Fibroblast of skin of abdomen (primary cell): ENCODE data around the gene ABAT.
"Not testable (repeated sequence)": the region's sequence is repeated elsewhere in the genome, so short reads cannot be mapped to it uniquely, and the experiment has no call there.

Source experiments
- DNase-seq: peaks from one replicate; pipeline ENCODE4 v3.0.0-alpha.2; 2013

The ABAT gene

DNA sequence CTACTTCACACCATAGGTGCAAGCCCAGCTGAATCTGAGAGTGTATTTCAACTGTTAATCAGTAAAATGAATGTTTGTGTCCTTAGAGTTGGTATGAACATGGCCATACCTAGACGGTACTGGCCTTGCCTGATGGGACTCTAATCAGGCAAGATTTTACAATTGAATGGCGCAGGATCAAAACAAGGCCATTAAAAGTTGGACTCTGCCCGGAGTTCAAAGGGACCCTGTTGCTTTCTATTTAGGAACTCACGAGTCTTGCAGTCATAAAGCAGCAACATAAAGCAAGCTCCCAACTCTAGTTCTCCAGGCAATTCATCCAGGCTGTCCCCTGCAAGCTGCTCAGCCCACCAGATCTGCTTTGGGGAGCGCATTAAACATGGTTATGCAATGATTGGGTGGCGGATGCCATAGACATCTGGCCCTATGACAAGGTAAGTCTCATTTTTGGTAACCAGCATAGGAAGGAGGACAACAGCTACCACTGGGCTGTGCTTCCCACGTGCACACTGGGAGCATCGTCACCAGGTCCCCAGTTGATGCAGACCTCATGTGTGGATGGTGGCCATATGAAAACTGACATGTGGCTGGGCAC, 114.3 kb downstream of the ABAT start:
- DNase-seq, result no peak

DNA sequence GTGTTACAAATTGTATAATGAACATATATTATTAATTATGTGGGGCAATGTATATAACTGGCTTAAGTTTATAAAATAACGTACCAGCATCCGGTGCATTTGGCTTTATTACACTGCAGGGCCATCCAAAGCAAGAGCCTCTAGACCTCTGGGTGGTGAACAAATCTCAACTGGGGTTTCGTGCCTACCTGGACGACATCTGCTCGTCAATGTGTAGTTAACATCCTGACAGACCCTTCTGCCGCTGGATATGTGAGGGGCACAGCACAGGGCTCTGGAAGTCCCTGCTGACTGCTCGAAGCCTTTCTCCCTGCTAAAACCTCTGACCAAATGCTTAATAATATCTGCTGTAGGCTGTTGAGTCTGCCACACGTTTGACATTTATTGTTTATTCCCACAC, 120.7 kb downstream of the ABAT start:
- no peak for DNase-seq

GRCh38 chr16:8795818-8796217, 121.4 kb downstream of the ABAT start:
- DNase-seq, result no peak

DNA sequence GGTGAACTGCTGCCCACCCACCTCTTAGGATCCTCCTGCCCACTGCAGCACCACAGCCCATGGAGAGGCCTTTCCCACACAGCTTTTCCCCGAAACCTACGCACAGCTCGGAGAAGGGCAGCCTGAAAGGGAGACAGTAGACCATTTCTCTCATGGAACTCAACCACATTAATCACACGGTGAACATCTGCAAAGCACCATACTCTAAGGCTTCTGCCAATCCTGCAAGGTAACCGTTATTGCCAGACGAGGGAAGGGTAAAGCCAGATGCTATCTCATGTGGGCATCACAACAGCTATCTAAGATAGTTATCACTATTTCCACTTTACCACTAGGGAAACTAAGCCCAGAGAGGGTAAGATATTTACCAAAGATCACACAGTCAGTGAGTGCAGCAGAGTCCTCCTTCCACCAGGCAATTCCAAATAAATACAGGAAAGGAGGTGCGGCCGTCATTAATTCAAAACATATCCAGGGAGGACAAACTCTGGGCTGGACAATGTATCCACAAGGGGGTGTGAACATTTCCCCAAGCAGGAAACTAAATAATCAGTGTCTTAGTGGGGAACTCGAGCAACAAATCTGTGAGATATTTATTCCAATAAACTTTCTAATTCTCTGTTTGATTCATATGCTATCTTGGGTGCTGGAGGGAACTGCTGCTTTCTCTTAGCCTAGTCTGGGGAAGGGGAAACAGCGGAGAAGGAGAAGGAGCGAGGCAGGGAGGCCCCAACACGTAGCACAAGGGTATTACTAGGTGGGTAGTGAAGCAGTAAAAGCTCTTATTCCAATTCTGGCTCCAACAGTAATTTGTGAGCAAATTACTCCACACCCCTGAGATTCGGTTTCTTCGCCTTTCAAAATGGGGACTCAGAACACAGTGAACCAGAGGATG, 122.3 kb downstream of the ABAT start:
- DNase-seq, result no peak

DNA sequence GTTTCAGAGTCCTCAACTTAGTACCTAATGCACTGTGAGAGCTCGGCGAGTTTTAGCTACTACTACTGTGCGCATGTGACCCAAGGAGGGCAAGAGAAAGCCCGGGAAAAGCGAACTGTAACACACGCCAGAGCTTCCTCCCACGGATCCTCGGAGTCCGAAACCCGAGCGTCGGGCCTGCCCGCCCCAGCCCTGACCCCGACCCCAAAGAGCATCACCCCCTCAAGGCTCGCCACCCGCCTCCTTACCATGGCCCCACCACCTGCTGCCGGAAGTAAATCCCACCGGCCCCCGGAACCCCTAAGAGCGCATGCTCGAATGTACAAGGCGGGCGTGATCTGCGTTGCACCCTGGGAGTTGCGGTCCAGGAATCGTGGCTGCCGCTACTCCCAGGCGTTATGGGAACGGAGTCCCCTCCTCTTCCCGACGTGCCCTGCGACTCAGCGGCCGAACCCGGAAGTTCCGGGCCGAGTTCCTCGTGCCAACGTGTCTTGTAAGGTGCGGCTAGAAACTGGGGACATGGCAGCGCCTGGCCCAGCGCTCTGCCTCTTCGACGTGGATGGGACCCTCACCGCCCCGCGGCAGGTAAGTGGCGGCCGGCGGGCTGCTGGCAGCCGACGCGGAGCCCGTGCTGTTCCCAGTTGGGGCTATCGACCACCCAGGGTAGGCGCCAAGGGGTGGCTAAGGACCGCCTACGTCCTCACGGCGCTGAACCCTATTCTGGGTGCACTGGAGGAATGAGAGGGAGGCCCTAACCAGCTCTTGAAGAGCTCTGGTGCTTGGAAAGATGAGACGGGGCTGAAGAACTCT, 123.2 kb downstream of the ABAT start, which contains the start of the genes PMM2 and TMEM186:
TSS of gene PMM2 (plus strand) at position 476 of the 810 bp plus-strand sequence. CDS start at position 520, 44 bp downstream.
TSS of gene TMEM186 (minus strand) at position 276 of the 810 bp plus-strand sequence. CDS start at position 251, 25 bp downstream.
- peak; percentile 96 for DNase-seq

- peak; percentile 23 for DNase-seq
Measured at GRCh38 chr16:8798174-8798527, 123.7 kb downstream of the ABAT start.

DNA sequence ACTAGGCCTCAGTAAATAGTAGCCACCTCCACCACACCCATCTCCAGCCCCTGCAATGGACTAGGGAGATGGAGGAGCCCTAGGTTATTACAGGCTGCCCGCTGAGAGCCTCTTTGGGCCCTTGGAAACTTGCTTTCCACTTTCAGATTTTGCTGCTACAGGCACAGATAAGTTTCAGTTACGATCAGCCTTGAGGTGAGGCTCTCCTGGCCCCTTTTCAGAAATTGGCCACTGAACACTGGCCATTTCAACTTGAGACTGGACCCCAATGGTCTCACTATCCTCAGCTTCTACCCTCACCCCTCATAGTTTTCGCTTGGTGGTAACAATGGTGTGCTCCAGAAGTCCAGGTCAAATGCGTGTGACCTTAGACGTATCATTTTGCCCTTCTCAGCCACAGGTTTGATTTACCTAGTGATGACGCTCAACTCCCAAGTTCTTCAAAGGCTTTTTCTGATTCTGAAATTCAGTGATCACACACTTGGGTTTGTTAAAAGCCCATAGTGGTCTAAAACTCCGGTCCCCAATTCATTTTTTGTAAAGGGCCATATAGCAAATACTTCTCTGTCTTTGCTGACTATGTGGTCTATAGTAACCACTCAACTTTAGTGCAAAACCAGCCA, 124.2 kb downstream of the ABAT start:
- DNase-seq, result no peak

DNA sequence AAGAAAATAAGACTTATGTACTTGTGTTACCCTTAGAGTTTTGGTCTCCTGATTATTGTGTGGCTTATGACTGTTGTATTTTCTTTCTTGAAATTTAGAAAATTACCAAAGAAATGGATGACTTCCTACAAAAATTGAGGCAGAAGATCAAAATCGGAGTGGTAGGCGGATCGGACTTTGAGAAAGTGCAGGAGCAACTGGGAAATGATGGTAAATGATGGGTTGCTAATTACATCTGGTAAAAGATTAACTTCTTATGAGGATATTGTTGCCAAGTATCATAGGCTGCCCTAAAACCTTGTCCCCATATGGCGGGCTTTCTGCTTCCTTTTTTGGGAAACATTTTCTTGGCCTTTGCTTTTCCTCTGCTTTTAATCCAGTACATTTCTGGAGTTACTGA, 127.3 kb downstream of the ABAT start:
- no peak for DNase-seq

DNA sequence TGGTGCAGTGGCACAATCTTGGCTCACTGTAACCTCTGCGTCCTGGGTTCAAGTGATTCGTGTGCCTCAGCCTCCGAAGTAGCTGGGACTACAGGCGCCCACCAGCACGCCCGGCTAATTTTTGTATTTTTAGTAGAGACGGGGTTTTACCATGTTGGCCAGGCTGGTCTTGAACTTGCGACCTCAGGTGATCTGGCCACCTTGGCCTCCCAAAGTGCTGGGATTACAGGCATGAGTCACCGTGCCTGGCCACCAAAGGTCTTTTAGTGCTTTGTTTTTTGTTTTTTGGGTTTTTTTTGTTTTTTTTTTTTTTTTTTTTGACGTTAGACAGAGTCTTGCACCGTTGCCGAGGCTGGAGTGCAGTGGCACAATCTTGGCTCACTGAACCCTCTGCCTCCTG, 129.3 kb downstream of the ABAT start:
- not testable (repeated sequence) for DNase-seq

GRCh38 chr16:8804313-8804712, 129.9 kb downstream of the ABAT start:
- no peak for DNase-seq

DNA sequence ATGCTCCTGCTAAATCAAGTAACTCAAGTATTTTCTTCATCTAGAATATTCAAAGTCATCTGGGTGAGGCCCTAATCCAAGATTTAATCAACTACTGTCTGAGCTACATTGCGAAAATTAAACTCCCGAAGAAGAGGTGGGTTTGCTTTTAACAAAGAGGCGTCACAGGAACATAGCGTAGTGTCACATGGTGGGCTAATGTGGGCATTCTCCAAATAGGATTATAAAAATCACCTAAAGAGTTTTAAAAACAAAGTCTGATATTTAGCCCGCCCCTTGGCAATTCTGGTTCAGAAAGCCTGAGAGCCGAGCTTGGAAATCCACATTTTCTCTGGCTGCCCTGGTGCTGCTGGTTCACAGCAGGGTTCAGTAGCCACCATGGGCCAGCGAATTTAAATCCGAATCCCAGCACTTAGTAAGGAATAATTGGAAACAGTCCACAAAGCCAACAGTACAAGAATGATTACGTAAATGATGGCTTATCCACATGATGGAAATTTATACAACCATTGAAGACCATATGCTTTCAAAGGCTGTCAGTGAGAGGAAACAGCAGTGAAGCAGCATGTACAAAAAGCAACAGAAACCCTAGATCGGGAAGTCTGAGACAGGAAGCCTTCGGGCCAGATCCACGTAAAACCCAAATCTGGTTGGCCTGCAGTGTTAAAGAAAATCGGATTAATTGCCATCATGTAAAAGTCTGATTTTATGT, 132.0 kb downstream of the ABAT start:
- DNase-seq, result peak; percentile 7

DNA sequence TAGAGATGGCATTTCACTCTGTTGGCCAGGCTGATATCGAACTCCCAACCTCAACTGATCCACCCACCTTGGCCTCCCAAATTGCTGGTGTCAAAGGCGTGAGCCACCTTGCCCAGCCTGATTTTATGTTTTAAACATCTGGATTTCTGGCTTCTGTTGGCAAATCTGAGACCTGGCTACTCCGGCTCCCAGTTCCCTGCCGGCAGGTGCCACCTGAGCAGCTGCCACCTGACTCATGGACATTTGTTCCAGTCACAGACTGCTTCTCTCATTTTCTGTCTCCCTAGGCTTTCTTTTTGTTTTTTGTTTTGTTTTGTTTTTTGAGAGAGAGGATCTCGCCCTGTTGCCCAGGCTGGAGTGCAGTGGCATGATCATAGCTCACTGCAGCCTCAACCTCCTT, 132.8 kb downstream of the ABAT start:
- no peak for DNase-seq

GRCh38 chr16:8808009-8808408, 133.6 kb downstream of the ABAT start:
- DNase-seq, result no peak

GRCh38 chr16:8808613-8809353, 134.4 kb downstream of the ABAT start:
- DNase-seq, result no peak

DNA sequence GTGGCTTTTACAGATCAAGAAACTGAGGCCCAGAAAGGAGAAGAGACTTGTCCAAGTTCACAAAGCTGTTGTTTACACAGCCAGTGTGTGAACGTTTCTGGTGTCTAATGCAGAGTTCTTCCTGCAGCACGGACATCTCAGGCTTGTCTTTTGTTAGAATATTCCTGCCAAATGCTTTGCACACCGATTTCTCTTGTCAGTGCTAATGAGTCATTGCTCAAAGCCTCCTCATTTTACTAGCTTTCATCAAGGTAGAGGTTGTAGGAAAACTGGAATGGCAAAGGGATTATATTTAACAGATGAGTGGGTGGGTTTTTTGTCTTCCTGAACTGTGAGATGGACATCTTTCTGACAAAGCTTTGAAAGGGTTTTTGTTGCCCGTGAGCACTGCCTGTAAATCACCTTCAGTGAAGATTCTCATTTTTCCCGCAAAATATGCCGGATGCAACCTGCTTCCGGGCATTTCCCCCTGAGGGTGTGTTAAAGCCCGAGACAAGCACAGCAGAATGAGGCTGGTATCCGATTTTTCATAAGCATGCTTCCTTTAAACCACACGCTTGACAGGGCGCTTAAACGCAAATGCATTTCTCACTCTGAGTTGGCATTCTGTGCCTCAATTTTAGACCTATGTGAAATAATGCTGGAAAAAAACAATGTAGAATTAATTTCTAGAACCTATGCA, 137.9 kb downstream of the ABAT start:
- DNase-seq, result no peak

DNA sequence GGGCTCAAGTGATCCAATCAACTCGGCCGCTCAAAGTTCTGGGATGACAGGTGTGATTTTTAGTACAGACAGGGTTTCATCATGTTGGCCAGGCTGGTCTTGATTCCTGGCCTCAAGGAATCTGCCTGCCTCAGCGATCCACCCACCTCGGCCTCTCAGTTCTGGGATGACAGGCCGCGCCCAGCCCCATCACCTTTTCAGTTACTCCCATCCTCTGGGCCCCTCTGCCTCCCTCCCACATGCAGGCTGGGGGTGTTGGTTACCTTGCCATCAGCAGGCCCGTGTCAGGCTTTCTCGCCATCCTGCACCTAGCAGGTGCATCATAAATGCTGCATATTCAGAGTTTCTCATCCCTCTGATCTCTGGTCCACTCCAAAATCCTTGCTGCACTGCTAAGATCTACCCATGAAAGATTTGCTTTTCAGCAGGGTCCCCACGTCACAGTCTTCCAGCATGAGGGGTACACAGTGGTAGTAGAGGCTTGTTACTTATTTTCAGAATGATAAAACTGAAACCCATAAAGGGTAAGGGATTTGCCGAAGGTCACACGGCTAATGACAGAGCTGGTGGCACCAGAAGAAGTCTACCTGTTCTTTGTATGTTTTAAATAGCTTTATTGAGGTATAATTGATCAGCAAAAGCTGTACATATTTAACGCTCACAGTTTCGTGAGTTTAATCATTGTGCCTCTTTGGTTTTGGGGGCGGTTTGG, 139.8 kb downstream of the ABAT start:
- no peak for DNase-seq

- no peak for DNase-seq
Measured at GRCh38 chr16:8816967-8817655, 142.7 kb downstream of the ABAT start.

- no peak for DNase-seq
Measured at GRCh38 chr16:8818504-8819270, 144.3 kb downstream of the ABAT start.
